Ovary (tissue), 9 donors: Measurements from ENCODE around the gene OLFM1. TPM values are rescaled to one million over a fixed set of nuclear protein-coding genes. Genes with fewer than 3 reads are reported as not detected.

Experiments
- DNase-seq, 5 donors: peaks; one replicate each; pipeline ENCODE4 v3.0.0-alpha.2; 2019 to 2020
- H3K27ac ChIP-seq, 2 donors: fragments of 200-600 bp; one replicate each; pipeline versions ENCODE4 v1.5.1 to v1.8.0; 2019 to 2022
- H3K27me3 ChIP-seq: fragments of 200-600 bp; one replicate; pipeline ENCODE4 v1.8.0; 2022
- H3K36me3 ChIP-seq: fragments of 200-600 bp; sonication (generic); one replicate; pipeline ENCODE4 v1.5.1; 2019
- H3K4me1 ChIP-seq: one replicate; pipeline ENCODE4 v1.8.1; 2013; ENCODE audit warnings: mild to moderate bottlenecking, moderate library complexity; ENCODE audit not compliant: insufficient read depth
- H3K4me3 ChIP-seq: fragments of 200-600 bp; sonication (generic); one replicate; pipeline ENCODE4 v1.5.1; 2017
- H3K9me3 ChIP-seq, 2 donors: fragments of 200-600 bp in 1 of 2; sonication (generic) in 1 of 2; one replicate each; pipeline versions ENCODE4 v1.5.1 to v1.8.1; 2013 to 2019; ENCODE audit warnings: mild to moderate bottlenecking in 1 of 2, moderate library complexity in 1 of 2
- EP300 ChIP-seq: sonication (generic); formaldehyde crosslinking; IDR thresholded peaks from one replicate; pipeline ENCODE4 v1.6.1; 2017; ENCODE audit warnings: antibody characterized with exemption
- POLR2A ChIP-seq: fragments of 450-650 bp; IDR thresholded peaks from one replicate; pipeline ENCODE4 v1.6.1; 2017; ENCODE audit warnings: antibody characterized with exemption, mild to moderate bottlenecking, moderate library complexity
- WGBS, 3 donors: extraction: QIAGEN DNeasy Blood & Tissue Kit in 1 of 3; methylation state at CpG; one replicate each; pipeline versions ENCODE4 v1.1.5 to v1.1.7; 2013 to 2017; 5-methylcytosine and 5-hydroxymethylcytosine counted together
- intact Hi-C, 4 donors: fragments of 100-400 bp; cut with DNase I; formaldehyde crosslinking; loops; one replicate each; pipeline versions ENCODE4 v1.11.0 to v1.15.1; 2022 to 2023
- polyA plus RNA-seq, 2 donors: library from polyadenylated mRNA; stranded (reverse); fragments of 200-250 nt in 1 of 2; fragments of 350-450 nt in 1 of 2; fragmentation: Illumina TruSeq in 1 of 2; extraction: RNeasy Lipid Tissue Mini Kit (QIAGEN cat#74804) in 1 of 2; gene quantifications; one replicate each; pipeline ENCODE4 v1.2.3, GENCODE V29; 2013 to 2014
- total RNA-seq, 7 donors: library from RNA; depleted of rRNA in 2 of 7; stranded (reverse); fragments of >200 nt in 2 of 7; fragmentation: NEBNext Ultra II Directional in 3 of 7; extraction: Animal tissue kit (Norgen Biotek cat#: 25700) in 3 of 7; gene quantifications; one replicate each; pipeline versions ENCODE4 v1.1.0 to v1.2.4, GENCODE V29; 2016 to 2023
- TF ChIP-seq, protein P1 (sequence below), 3 donors: fragments of 450-650 bp in 2 of 3; fragments of 200-600 bp in 1 of 3; IDR thresholded peaks; one replicate each; pipeline versions ENCODE4 v1.5.1 to v1.8.0; 2016 to 2022; ENCODE audit warnings: antibody characterized with exemption in 3 of 3, mild to moderate bottlenecking in 1 of 3
- donor health status: DM: no; HTN: no; CAD: no; lungs with moderate emphysema.
- donor health status: DM: no; HTN: no; CAD: no.
- donor health status: Bipolar disorder and iron deficiency.
- donor health status: DM: yes; HTN: yes; CAD: no.
- donor health status: DM: no; HTN: no; CAD: no.
- donor health status: DM: yes; HTN: yes; CAD: no.

OLFM1 gene
- total and polyA plus RNA-seq, 9 donors: 6.5 to 40.0 (median 19.9) TPM

DNA sequence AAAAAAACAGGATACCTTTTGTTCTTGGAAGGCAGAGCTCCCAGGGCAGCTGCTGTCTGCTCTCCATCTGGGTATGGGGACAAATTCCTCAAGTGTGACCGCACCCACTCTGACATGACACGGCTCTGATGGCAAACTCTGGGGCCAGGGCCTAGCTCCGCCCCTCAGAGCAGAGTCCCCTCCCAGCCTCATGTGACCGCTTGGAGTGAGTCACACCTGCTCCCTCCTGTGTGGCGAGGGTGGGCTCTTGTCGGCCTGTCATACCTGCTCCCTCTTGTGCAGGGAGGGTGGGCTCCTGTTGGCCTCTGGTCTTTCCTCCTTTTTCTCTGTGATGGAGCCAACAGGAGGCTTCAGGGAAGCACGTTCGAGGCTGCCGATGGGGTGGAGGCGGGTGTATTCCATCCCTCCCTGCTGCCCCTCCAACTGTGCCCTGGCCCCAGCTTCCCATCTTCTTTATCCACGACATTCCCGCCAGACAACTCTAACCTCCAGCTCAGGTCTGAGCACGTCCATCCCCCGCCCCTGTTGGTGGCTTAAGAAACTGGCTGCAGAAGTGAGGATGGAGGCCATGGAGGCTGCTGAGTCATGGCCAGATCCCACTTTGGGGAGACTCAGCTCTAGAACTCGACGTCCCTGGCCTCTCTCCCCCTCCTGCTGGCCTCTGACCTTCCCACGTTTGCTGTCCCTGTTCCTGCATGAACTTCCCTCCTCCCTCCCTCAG lies 65.3 kb downstream of the OLFM1 start:
- intact Hi-C loops: loop anchor here in 1 of 4 donors (10.0 kb wide), 1 partner anchor 62 kb away; no protein-coding TSS in a partner anchor
- no peaks in the 10 kb centered on the region for H3K27me3 ChIP-seq
- H3K4me3 ChIP-seq: no peak overlapping the region
- DNase-seq: no peak
- no peaks in the 10 kb centered on the region for H3K9me3 ChIP-seq
- no peak overlapping the region for H3K27ac ChIP-seq
- H3K36me3 ChIP-seq: no peaks in the 10 kb centered on the region
- no peaks in the 10 kb centered on the region for H3K4me1 ChIP-seq
- TF ChIP-seq POLR2A: no peak
- TF ChIP-seq EP300: no peak
- TF ChIP-seq, protein P1, sequence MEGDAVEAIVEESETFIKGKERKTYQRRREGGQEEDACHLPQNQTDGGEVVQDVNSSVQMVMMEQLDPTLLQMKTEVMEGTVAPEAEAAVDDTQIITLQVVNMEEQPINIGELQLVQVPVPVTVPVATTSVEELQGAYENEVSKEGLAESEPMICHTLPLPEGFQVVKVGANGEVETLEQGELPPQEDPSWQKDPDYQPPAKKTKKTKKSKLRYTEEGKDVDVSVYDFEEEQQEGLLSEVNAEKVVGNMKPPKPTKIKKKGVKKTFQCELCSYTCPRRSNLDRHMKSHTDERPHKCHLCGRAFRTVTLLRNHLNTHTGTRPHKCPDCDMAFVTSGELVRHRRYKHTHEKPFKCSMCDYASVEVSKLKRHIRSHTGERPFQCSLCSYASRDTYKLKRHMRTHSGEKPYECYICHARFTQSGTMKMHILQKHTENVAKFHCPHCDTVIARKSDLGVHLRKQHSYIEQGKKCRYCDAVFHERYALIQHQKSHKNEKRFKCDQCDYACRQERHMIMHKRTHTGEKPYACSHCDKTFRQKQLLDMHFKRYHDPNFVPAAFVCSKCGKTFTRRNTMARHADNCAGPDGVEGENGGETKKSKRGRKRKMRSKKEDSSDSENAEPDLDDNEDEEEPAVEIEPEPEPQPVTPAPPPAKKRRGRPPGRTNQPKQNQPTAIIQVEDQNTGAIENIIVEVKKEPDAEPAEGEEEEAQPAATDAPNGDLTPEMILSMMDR (IDR thresholded peaks at IDR 0.05): no peak
- 41 to 47% (median 44%) methylated on average over 16 to 17 of the region's 17 CpGs for WGBS, 3 donors

- WGBS, 3 donors: 44 to 61% (median 59%) methylated on average over 11 of the region's 11 CpGs
- no peak for DNase-seq
- Histone ChIP-seq H3K4me3 (no peak overlapping the region), H3K36me3 (no peaks in the 10 kb centered on the region), H3K27ac (no peak overlapping the region), H3K9me3 (no peaks in the 10 kb centered on the region), H3K4me1 (no peaks in the 10 kb centered on the region), H3K27me3 (no peaks in the 10 kb centered on the region)
- intact Hi-C loops: loop anchor here in 1 of 4 donors (10.0 kb wide), 1 partner anchor 61 kb away; no protein-coding TSS in a partner anchor
- TF ChIP-seq EP300: no peak
- TF ChIP-seq POLR2A: no peak
- TF ChIP-seq, protein P1 (IDR thresholded peaks at IDR 0.05): no peak
Measured at GRCh38 chr9:135154050-135154615, 66.7 kb downstream of the OLFM1 start.

- TF ChIP-seq EP300: no peak
- TF ChIP-seq, protein P1 (IDR thresholded peaks at IDR 0.05): no peak
- TF ChIP-seq POLR2A: no peak
- Histone ChIP-seq H3K9me3 (no peaks in the 10 kb centered on the region), H3K36me3 (no peaks in the 10 kb centered on the region), H3K27ac (no peak overlapping the region), H3K4me3 (no peak overlapping the region), H3K27me3 (no peaks in the 10 kb centered on the region), H3K4me1 (no peaks in the 10 kb centered on the region)
- intact Hi-C loops: loop anchor here in 1 of 4 donors (10.0 kb wide), 1 partner anchor 59 kb away; no protein-coding TSS in a partner anchor
- WGBS, 3 donors: 71 to 75% (median 72%) methylated on average over 6 of the region's 6 CpGs
- no peak for DNase-seq
Measured at GRCh38 chr9:135155396-135155795, 67.9 kb downstream of the OLFM1 start.

DNA sequence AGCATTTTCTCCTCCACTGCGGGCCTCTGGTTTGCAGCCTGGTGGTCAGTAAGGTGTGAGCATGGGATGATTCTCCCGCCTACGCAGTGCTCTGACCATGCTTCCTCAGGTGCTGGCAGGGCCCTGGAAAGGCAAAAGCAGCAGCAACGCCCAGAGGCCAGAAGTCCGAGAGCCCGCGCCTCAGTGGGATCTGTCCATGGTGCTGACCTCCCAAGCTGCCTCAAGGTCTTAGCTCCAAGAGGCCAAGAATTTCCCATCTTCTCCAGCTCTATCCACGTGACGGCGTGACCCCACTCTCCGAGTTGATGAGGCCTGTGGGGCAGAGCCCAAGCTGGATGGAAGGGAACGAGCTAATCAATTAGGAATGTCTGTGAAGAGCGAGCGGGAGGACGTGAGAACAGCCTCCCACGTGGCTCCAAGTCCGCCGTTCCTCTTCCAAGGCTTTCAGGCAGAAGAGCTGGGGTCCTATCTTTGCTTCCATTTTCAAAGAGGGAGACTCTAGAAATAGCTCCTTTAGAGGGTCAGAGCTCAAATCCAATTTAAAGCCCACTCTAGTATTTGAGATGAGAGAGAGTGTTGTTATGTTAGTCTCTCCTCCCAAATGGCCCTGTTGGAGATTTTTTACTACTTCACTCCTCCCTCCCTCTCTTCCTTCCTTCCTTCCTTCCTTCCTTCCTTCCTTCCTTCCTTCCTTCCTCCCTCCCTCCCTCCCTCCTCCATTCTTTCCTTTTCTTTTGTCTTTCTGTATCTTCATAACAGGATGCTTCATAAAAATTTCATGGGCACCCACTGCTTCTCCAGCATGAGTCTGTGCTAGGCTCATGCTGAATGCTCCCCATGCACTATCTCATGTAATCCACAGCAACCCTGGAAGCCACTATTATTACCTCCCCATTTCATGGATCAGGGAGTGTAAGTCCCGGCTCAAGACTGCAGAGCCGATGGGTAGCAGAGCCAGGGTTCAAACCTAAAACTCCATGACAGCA lies 69.3 kb downstream of the OLFM1 start:
- WGBS, 3 donors: 14 to 17% (median 17%) methylated on average over 20 of the region's 20 CpGs
- TF ChIP-seq POLR2A: no peak
- TF ChIP-seq, protein P1 (IDR thresholded peaks at IDR 0.05): no peak
- no peak for TF ChIP-seq EP300

More for the DNA sequence above, 69.3 kb downstream of the OLFM1 start:
- H3K27me3 ChIP-seq: no peaks in the 10 kb centered on the region
- no peak overlapping the region for H3K4me3 ChIP-seq
- H3K36me3 ChIP-seq: no peaks in the 10 kb centered on the region
- peak; percentile 25 to 67 (median 49) for DNase-seq
- H3K27ac ChIP-seq: no peak overlapping the region
- H3K9me3 ChIP-seq: no peaks in the 10 kb centered on the region
- H3K4me1 ChIP-seq: no peaks in the 10 kb centered on the region
- intact Hi-C loops: loop anchor here in 1 of 4 donors (10.0 kb wide), 1 partner anchor 58 kb away; no protein-coding TSS in a partner anchor
